ENCODE results near the gene NFE2L3. TPM values are rescaled to one million over a fixed set of nuclear protein-coding genes. Genes with fewer than 3 reads are reported as not detected.

The NFE2L3 gene
- total RNA-seq, 2 donors from 2014 or later: 4.9 to 6.6 TPM

DNA sequence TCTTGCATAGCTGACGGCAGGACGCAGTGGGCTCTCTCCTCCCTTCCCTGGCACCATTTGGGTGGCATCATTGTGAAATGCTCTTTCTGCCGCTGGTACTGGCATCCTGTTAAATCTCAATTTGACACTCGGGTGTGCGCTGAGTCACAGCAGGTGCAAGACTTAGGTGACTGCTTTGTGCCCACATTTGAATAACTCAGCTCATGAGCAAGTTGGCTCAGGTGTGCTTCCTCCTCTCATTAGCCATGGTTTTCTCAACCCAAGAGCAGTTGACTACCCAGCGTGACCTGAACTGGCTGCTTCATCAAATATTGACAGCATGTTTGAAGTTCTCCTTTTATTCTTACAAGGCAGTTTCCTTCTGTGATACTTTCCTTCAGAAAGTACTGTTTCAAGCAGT is 24.6 kb upstream of the NFE2L3 start:
- WGBS, 2 donors: 66 to 83% methylated on average over 6 of the region's 6 CpGs
- Histone ChIP-seq H3K9me3 (no peaks in the 10 kb centered on the region), H3K27me3 (no peaks in the 10 kb centered on the region), H3K36me3 (replicated peaks in 1 of 2; ENCODE audit: insufficient read depth in 1 of 2, low read depth in 2 of 2) (no peaks in the 10 kb centered on the region), H3K4me1 (no peaks in the 10 kb centered on the region), H3K4me3 (no peak overlapping the region), H3K27ac (no peak overlapping the region)
- ATAC-seq (no peak), DNase-seq (no peak)
- TF ChIP-seq POLR2A (IDR thresholded peaks at IDR 0.05): no peak
- TF ChIP-seq, protein P1, sequence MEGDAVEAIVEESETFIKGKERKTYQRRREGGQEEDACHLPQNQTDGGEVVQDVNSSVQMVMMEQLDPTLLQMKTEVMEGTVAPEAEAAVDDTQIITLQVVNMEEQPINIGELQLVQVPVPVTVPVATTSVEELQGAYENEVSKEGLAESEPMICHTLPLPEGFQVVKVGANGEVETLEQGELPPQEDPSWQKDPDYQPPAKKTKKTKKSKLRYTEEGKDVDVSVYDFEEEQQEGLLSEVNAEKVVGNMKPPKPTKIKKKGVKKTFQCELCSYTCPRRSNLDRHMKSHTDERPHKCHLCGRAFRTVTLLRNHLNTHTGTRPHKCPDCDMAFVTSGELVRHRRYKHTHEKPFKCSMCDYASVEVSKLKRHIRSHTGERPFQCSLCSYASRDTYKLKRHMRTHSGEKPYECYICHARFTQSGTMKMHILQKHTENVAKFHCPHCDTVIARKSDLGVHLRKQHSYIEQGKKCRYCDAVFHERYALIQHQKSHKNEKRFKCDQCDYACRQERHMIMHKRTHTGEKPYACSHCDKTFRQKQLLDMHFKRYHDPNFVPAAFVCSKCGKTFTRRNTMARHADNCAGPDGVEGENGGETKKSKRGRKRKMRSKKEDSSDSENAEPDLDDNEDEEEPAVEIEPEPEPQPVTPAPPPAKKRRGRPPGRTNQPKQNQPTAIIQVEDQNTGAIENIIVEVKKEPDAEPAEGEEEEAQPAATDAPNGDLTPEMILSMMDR (IDR thresholded peaks at IDR 0.05): no peak
- intact Hi-C loops (cut with DNase I): no loop called here

- no peak overlapping the region for H3K27ac ChIP-seq
- intact Hi-C loops (cut with DNase I): no loop called here
- TF ChIP-seq, protein P1 (IDR thresholded peaks at IDR 0.05): no peak
- no peak for TF ChIP-seq POLR2A (IDR thresholded peaks at IDR 0.05)
- H3K4me3 ChIP-seq: no peak overlapping the region
- WGBS, 2 donors: 88 to 92% methylated on average over 12 of the region's 12 CpGs
- no peaks in the 10 kb centered on the region for H3K9me3 ChIP-seq
- DNase-seq (no peak), ATAC-seq (no peak)
- H3K27me3 ChIP-seq: no peaks in the 10 kb centered on the region
- H3K4me1 ChIP-seq: no peaks in the 10 kb centered on the region
- H3K36me3 ChIP-seq (replicated peaks in 1 of 2; ENCODE audit: insufficient read depth in 1 of 2, low read depth in 2 of 2): no peaks in the 10 kb centered on the region
Measured at GRCh38 chr7:26131056-26131589, 20.9 kb upstream of the NFE2L3 start.

DNA sequence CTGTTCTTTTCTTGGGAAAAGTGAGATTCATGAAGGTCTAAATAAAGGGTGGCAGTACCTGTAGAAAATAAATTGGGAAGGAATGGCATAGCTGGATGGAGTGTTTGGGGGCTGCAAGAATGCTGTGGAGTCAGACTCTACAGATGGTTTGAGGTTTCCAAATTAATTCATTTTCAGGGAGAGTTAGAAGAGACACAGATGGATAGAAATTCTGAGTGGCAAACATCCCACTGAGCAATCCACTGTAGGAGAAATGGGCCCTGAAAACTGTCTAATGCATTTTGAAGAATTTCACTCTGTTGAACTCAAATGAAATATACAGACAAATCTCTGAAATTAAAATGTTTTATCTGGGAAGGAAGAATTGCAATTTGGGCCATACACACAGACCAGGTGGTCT is 16.9 kb upstream of the NFE2L3 start:
- Histone ChIP-seq H3K9me3 (no peaks in the 10 kb centered on the region), H3K4me3 (no peak overlapping the region), H3K27ac (no peak overlapping the region), H3K36me3 (replicated peaks in 1 of 2; ENCODE audit: insufficient read depth in 1 of 2, low read depth in 2 of 2) (no peaks in the 10 kb centered on the region), H3K4me1 (no peaks in the 10 kb centered on the region), H3K27me3 (no peaks in the 10 kb centered on the region)
- TF ChIP-seq, protein P1 (IDR thresholded peaks at IDR 0.05): no peak
- TF ChIP-seq POLR2A (IDR thresholded peaks at IDR 0.05): no peak
- intact Hi-C loops (cut with DNase I): no loop called here
- no peak for ATAC-seq
- no peak for DNase-seq

DNA sequence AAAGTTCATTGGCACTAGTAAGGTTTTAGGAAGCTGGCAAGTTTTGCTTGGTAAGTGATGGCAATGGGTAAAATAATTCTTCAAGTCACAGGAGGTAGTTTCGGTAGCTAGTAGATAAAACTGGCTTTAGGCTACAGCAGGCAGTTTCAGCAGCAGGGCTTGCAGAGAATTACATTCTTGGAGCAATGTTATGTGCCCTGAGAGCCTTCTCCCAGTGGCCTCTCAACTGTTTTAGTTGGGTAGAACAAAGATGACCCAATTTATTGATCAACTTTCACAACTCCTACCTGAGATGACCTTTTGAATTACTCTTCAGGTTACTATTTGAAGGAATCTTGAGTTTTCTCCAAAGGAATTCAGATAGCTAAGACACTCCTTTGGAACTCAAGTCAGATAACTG is 16.4 kb upstream of the NFE2L3 start:
- no peak for TF ChIP-seq POLR2A (IDR thresholded peaks at IDR 0.05)
- TF ChIP-seq, protein P1 (IDR thresholded peaks at IDR 0.05): no peak
- no peak overlapping the region for H3K27ac ChIP-seq
- 89 to 93% methylated on average over 1 of the region's 1 CpG for WGBS, 2 donors
- no peak for DNase-seq
- H3K27me3 ChIP-seq: no peaks in the 10 kb centered on the region
- no peaks in the 10 kb centered on the region for H3K4me1 ChIP-seq
- intact Hi-C loops (cut with DNase I): no loop called here
- H3K4me3 ChIP-seq: no peak overlapping the region
- ATAC-seq: no peak
- H3K36me3 ChIP-seq (replicated peaks in 1 of 2; ENCODE audit: insufficient read depth in 1 of 2, low read depth in 2 of 2): no peaks in the 10 kb centered on the region
- H3K9me3 ChIP-seq: no peaks in the 10 kb centered on the region

GRCh38 chr7:26136831-26137230 is 15.2 kb upstream of the NFE2L3 start:
- H3K27ac ChIP-seq: no peak overlapping the region
- no peaks in the 10 kb centered on the region for H3K4me1 ChIP-seq
- intact Hi-C loops (cut with DNase I): no loop called here
- ATAC-seq (no peak), DNase-seq (no peak)
- no peak for TF ChIP-seq POLR2A (IDR thresholded peaks at IDR 0.05)
- TF ChIP-seq, protein P1 (IDR thresholded peaks at IDR 0.05): no peak
- H3K9me3 ChIP-seq: no peaks in the 10 kb centered on the region
- no peaks in the 10 kb centered on the region for H3K36me3 ChIP-seq (replicated peaks in 1 of 2; ENCODE audit: insufficient read depth in 1 of 2, low read depth in 2 of 2)
- 78 to 82% methylated on average over 4 of the region's 4 CpGs for WGBS, 2 donors
- H3K27me3 ChIP-seq: no peaks in the 10 kb centered on the region
- H3K4me3 ChIP-seq: no peak overlapping the region

Data from body of pancreas (tissue), 4 donors.